Esophagus squamous epithelium (tissue), 4 donors: ENCODE data around the gene RNF151.

ENCODE experiments used
- CTCF ChIP-seq, 6 experiments: fragments of 450-650 bp in 4 of 6; fragments of 200-600 bp in 2 of 6; sonication (generic) in 2 of 6; IDR thresholded peaks; one replicate each; pipeline ENCODE4 v1.5.1; 2016 to 2019; ENCODE audit warnings: antibody characterized with exemption in 6 of 6, mild to moderate bottlenecking in 4 of 6, moderate library complexity in 4 of 6
- POLR2A ChIP-seq, 4 donors: fragments of 450-650 bp; IDR thresholded peaks; one replicate each; pipeline ENCODE4 v1.6.1; 2017; ENCODE audit warnings: antibody characterized with exemption in 4 of 4, mild to moderate bottlenecking in 4 of 4, moderate library complexity in 3 of 4

- TF ChIP-seq POLR2A (IDR thresholded peaks at IDR 0.05) (no peak), CTCF (IDR thresholded peaks at IDR 0.05) (no peak)
Measured at GRCh38 chr16:1938316-1938715, 28.3 kb upstream of the RNF151 start.
